LNCAP (cell line): ENCODE measurements around the gene SYT7.

Experiments
- CTCF ChIP-seq: fragments of 450-650 bp; IDR thresholded peaks from 2 replicates; pipeline ENCODE4 v1.5.1; 2017; ENCODE audit warnings: mild to moderate bottlenecking

The SYT7 gene

DNA sequence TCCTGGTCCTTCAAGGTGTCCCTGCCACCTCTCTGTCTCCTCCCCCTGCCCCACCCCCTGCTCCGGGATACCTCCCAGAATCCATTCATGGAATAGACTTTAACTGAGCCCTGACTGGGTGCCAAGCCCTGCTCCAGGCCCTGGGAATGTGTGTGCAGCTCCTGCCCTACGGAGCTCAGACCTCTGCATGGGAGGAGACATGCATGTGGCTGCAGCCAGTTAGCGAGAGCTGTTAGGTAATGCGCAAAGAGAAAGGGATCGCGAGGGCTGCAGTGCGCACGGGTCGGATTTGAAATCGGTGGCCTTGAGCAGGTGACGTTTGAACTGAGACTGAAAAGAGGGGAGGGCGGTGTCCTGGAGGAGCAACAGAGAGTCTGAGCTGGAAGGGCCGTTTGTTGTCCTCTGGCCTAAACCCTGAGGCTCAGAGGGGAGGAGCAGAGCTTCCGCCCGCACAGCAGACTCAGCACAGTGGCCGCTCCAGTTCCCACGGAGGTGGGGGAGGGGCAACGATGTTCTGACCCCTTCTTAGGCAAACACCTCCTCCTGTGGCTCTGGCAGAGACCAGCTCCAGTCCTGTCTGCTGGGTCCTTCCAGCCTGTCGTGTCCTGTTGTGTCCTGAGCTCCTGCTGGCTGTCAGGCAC lies 92.1 kb downstream of the SYT7 start:
- no peak for TF ChIP-seq CTCF

DNA sequence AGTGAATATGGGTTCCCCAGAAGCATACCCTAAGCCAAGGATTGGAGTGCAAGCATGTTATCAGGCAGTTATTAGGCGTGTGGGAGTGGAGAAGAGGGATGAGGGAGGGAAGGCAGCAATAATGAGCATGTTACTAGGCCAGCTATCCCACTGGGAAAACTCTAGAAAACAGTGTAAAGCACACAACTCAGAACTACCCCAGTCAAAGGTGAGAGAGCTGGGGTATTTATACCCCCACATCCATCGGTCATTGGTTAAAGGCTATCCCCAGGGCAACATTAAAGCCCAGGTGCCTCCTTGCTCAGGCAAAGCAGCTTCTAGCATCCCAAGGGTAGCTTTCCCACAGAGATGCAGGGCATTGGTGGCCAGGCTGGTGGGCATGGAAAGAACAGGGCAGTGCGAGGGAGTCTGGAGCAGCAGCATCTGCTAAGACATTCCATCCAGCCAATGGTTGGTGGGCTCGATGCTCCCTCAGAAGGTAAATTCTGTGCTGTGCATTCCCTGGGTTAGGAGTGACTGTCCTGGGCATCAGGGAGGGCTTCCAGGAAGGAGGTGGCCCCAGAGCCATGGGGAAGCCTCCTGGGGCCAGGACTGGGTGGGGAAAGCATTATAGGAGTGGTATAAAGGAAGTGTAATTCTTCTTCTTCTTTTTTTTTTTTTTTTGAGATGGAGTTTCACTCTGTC lies 93.4 kb downstream of the SYT7 start:
- TF ChIP-seq CTCF = no peak

DNA sequence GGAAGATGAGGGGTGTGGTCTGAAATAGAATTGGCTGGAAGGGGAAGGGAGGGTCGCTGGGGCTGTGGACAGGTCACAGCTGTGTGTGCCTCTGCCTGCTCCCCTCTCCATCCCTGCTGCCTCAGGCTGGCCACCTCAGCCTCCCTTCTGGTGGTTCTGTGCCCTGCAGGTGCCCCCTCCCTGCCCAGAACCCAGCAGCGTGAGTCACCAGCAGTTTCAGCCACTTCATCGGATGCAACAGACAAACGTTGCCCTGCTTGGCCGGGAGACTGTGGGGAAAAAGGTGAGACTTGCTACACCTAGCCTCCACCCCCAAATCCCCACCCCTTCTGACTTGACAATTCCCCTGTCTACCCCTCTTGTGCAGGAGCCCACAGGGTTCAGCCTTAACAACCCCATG lies 94.1 kb downstream of the SYT7 start:
- TF ChIP-seq CTCF = no peak

GRCh38 chr11:61486011-61486620 lies 94.8 kb downstream of the SYT7 start:
- no peak for TF ChIP-seq CTCF

DNA sequence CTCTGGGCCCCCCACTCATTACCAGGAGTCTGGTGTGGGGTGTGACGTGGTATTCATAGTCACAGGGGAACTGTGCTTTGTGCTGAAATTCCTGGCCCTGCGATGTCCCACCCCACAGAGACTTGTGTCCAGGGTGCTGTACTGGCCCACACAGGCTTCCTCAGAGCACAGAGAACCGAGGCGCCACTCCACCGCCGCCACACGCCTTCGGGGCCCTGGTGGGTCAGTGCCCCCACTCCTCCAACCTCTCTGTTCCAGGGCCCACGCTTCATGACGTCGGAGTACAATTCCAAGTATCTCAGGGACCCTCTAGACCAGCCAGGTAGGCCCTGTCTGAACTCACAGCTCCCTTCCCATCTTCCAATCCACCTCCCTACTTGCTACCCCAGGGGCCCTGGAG lies 95.8 kb downstream of the SYT7 start:
- TF ChIP-seq CTCF = no peak

GRCh38 chr11:61484541-61484940 lies 96.3 kb downstream of the SYT7 start:
- TF ChIP-seq CTCF = no peak

- TF ChIP-seq CTCF = peak; percentile 55
These were observed 98.4 kb downstream of the SYT7 start for GRCh38 chr11:61482513-61482912.
